Right lobe of liver (tissue), 4 donors: ENCODE data around the gene TEX52.

Source experiments
- POLR2A ChIP-seq: fragments of 450-650 bp; IDR thresholded peaks from one replicate; pipeline ENCODE4 v1.6.1; 2017; ENCODE audit warnings: antibody characterized with exemption, mild to moderate bottlenecking
- TF ChIP-seq, protein P1 (sequence below), 4 donors: fragments of 200-600 bp in 3 of 4; fragments of 450-650 bp in 1 of 4; IDR thresholded peaks; one replicate each; pipeline versions ENCODE4 v1.5.1 to v1.8.0; 2016 to 2022; ENCODE audit warnings: antibody characterized with exemption in 4 of 4, mild to moderate bottlenecking in 2 of 4
- donor health status: DM: no; HTN: no; CAD: no.
- donor health status: DM: no; HTN: no; CAD: no.
- donor health status: DM: no; HTN: yes; CAD: no.

- no peak for TF ChIP-seq POLR2A
- TF ChIP-seq, protein P1, sequence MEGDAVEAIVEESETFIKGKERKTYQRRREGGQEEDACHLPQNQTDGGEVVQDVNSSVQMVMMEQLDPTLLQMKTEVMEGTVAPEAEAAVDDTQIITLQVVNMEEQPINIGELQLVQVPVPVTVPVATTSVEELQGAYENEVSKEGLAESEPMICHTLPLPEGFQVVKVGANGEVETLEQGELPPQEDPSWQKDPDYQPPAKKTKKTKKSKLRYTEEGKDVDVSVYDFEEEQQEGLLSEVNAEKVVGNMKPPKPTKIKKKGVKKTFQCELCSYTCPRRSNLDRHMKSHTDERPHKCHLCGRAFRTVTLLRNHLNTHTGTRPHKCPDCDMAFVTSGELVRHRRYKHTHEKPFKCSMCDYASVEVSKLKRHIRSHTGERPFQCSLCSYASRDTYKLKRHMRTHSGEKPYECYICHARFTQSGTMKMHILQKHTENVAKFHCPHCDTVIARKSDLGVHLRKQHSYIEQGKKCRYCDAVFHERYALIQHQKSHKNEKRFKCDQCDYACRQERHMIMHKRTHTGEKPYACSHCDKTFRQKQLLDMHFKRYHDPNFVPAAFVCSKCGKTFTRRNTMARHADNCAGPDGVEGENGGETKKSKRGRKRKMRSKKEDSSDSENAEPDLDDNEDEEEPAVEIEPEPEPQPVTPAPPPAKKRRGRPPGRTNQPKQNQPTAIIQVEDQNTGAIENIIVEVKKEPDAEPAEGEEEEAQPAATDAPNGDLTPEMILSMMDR (IDR thresholded peaks at IDR 0.05) = no peak
Observed at GRCh38 chr12:2862876-2863275, 6.0 kb upstream of the TEX52 start.
